ENCODE measurements around the gene DYSF.

DYSF gene

DNA sequence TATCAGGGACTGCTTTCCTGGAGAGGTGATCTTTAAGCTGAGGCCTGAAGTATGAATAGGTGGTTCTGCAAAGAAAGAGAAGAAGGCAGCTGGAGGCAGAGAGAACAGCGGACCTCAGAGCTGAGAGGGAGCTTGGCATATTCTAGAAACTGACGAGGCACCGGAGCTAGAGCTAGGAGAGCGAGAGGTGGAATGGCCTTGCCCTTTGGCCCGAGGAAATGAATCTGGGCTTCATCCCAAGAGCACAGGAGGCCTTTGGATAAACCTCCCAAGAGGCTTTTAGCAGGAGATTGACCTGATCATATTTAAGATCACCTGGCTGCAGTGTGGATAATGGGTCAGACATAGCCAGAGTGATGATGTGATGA lies 7.9 kb downstream of the DYSF start:
- TF ChIP-seq, protein P1, sequence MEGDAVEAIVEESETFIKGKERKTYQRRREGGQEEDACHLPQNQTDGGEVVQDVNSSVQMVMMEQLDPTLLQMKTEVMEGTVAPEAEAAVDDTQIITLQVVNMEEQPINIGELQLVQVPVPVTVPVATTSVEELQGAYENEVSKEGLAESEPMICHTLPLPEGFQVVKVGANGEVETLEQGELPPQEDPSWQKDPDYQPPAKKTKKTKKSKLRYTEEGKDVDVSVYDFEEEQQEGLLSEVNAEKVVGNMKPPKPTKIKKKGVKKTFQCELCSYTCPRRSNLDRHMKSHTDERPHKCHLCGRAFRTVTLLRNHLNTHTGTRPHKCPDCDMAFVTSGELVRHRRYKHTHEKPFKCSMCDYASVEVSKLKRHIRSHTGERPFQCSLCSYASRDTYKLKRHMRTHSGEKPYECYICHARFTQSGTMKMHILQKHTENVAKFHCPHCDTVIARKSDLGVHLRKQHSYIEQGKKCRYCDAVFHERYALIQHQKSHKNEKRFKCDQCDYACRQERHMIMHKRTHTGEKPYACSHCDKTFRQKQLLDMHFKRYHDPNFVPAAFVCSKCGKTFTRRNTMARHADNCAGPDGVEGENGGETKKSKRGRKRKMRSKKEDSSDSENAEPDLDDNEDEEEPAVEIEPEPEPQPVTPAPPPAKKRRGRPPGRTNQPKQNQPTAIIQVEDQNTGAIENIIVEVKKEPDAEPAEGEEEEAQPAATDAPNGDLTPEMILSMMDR (IDR thresholded peaks at IDR 0.05; ENCODE audit: low read depth, low read length), result no peak
- no peak overlapping the region for H3K4me3 ChIP-seq (ENCODE audit: low read depth, low read length)

- TF ChIP-seq, protein P1 (IDR thresholded peaks at IDR 0.05; ENCODE audit: low read depth, low read length), result no peak
- H3K4me3 ChIP-seq (ENCODE audit: low read depth, low read length), result no peak overlapping the region
These were observed 8.8 kb downstream of the DYSF start for GRCh38 chr2:71462056-71462605.

DNA sequence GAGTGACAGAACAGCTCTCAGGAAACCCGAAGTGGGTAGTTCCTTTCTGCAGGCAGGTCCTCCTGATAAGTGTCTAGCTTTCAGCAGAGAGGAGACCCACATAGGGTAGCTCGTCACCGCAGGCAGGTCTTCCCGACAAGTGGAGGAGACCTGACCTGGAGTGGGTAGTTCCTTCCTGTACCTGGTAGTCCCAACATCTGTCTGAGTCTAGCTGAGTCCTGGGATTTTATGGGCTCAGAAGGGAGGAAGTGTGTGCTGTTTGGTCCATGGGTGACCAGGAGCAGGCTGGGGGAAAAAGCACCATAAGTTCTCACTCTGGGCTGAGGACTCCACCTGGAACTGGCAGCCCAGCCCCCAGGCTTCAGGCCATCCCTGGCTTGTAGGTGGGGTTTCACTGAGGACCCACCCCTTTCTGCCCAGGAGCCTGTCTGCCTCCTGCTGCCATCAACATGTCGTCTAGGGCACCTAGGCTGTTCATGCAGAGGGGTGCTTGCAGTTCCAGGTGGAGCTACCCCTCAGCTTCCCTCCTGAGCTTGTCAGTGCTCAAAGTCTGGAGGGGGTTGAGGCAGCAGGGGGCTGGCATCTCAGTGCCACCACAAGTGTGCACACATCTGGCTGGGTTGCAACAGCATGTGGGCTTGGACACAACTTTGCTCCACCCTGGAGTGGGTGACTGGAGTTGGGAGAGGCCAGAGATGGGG lies 9.4 kb downstream of the DYSF start:
- TF ChIP-seq, protein P1 (IDR thresholded peaks at IDR 0.05; ENCODE audit: low read depth, low read length), result no peak
- no peak overlapping the region for H3K4me3 ChIP-seq (ENCODE audit: low read depth, low read length)

GRCh38 chr2:71463342-71463654 lies 9.9 kb downstream of the DYSF start:
- TF ChIP-seq, protein P1 (IDR thresholded peaks at IDR 0.05; ENCODE audit: low read depth, low read length), result no peak
- no peak overlapping the region for H3K4me3 ChIP-seq (ENCODE audit: low read depth, low read length)

DNA sequence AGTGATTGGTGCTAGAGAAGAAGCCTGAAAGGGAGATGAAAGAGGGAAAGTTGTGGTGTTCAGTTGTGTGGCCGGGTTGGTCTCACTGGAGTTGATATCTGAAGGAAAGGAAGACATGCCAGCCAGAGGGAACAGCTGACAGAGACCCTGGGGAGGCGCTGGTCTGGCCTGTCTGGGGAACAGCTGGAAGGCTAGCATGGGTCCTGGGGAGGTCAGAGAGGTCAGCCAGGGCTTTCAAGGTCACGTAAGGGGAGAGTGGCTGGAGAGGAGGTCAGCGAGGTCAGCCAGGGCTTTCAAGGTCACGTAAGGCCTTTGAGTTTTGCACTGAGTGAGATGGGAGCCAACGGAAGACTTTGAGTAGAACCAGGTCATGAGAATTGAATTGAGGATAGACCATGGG lies 11.0 kb downstream of the DYSF start:
- TF ChIP-seq, protein P1 (IDR thresholded peaks at IDR 0.05; ENCODE audit: low read depth, low read length), result no peak
- H3K4me3 ChIP-seq (ENCODE audit: low read depth, low read length), result no peak overlapping the region

DNA sequence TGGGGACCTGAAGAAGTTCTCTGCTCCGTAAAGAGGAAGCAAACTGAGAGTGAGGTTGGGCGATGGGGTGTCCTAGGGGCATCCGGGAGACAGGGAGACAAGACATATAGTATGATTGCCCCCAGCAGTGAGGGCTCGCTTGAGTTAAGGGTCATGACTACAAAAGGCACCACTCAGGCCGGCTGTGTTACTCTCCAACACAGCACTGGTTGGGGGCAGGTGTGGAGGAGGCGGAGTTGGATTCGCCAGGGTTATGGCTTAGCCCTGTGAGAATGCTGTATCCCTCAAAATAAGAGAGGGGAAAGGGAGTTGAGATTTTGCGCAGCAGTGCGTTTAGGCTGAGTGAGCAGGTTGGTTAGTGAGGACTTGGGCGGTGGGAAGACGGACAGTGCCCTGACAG lies 12.0 kb downstream of the DYSF start:
- no peak overlapping the region for H3K4me3 ChIP-seq (ENCODE audit: low read depth, low read length)
- TF ChIP-seq, protein P1 (IDR thresholded peaks at IDR 0.05; ENCODE audit: low read depth, low read length), result no peak

- TF ChIP-seq, protein P1 (IDR thresholded peaks at IDR 0.05; ENCODE audit: low read depth, low read length), result no peak
- peak overlapping the region; percentile 73 for H3K4me3 ChIP-seq (ENCODE audit: low read depth, low read length)
These were observed 12.6 kb downstream of the DYSF start for GRCh38 chr2:71465961-71466300.

Measured in WI38 (cell line).